ENCODE measurements around the gene HUS1B.
"Not testable (repeated sequence)": the region's sequence is repeated elsewhere in the genome, so short reads cannot be mapped to it uniquely, and the experiment has no call there.

The HUS1B gene

DNA sequence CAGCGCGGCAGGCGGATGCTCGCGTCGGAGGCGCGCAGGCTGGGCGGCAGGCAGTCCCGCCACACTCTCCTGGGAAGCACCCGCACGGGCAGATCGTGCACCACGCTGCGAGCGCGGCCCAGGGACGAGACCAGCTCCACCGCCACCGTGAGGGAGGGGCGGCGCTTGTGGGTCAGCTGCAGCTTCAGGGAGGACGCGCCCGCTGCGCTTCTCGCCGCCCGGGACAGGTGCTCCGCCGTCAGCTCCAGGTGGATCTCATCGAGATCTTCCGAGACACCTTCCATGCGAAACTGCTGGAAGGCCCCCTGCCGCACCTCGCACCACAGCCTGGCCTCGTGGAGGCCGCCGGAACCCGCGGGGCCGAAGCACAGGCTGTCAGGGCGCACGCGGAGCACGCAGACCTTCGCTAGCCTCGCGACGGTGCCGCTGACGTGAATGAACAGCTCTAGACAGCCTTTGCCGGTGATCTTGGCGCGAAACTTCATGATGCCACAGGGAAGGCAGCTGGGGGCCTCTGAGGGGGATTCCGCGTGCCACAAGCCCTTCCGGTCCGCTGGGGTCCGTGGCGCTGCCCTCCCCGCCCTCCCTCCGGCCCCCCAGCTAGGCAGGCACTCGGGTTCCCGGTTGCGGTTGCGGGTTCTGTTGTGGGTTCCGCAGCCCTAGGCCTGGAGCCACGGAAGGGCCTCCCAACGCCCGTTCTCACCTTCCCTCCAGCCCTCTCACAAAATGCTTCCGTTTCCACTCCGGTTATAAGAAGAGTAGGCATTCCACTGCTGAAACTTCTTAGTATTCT is at the start of gene HUS1B:
TSS of gene HUS1B (minus strand) at position 641 of the 793 bp plus-strand sequence. CDS start at position 485, 156 bp downstream.
- no peak for DNase-seq (ENCODE audit: low read depth in 1 of 2, low spot score in 1 of 2)

DNA sequence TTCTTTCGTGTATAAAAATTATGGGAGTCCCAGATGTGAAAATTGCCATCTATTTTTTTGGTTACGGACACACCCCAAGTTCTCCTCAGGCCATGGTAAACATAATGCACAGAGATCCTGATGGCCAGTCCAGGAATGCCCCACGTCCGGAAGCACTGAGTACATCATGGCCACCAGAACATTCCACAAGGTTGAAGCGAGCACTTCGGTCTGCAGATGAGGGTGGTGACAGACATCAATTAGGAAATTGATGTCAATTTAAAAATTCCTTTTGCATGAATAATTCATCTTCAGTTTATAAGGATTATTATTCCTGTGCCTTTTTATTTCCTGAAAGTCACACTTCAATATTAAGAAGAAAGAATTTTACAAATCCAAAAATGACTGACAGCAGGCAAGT is 49.2 kb upstream of the HUS1B start:
- no peak for DNase-seq (ENCODE audit: low read depth in 1 of 2, low spot score in 1 of 2)

- no peak for DNase-seq (ENCODE audit: low read depth in 1 of 2, low spot score in 1 of 2)
These were observed 48.1 kb upstream of the HUS1B start for GRCh38 chr6:705047-705446.

DNA sequence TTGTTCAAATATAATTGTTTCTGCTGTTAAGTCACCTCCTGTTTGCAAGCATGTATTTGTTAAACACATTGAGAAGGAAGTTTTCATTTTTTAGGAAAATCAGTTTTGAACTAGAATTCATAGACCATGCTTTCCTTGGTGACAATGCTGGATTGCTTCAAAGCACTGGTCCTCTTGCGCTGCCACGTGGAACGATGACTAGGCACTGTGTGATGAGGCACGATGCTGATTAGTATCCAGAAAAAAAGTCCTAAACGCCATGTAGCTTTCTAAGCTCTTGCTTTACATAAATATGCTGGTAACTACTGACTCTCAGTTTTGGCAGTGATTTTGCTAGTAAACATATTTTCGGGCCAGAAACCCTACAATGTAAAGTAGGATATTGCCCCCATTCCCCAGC is 47.1 kb upstream of the HUS1B start:
- DNase-seq (ENCODE audit: low read depth in 1 of 2, low spot score in 1 of 2) = no peak

GRCh38 chr6:703552-703951 is 46.7 kb upstream of the HUS1B start:
- no peak for DNase-seq (ENCODE audit: low read depth in 1 of 2, low spot score in 1 of 2)

GRCh38 chr6:701700-702479 is 45.0 kb upstream of the HUS1B start:
- DNase-seq (ENCODE audit: low read depth in 1 of 2, low spot score in 1 of 2) = no peak

GRCh38 chr6:701215-701614 is 44.3 kb upstream of the HUS1B start:
- no peak for DNase-seq (ENCODE audit: low read depth in 1 of 2, low spot score in 1 of 2)

GRCh38 chr6:700490-700889 is 43.6 kb upstream of the HUS1B start:
- DNase-seq (ENCODE audit: low read depth in 1 of 2, low spot score in 1 of 2) = no peak

- DNase-seq (ENCODE audit: low read depth in 1 of 2, low spot score in 1 of 2) = no peak
These were observed 42.4 kb upstream of the HUS1B start for GRCh38 chr6:699319-699718.

DNA sequence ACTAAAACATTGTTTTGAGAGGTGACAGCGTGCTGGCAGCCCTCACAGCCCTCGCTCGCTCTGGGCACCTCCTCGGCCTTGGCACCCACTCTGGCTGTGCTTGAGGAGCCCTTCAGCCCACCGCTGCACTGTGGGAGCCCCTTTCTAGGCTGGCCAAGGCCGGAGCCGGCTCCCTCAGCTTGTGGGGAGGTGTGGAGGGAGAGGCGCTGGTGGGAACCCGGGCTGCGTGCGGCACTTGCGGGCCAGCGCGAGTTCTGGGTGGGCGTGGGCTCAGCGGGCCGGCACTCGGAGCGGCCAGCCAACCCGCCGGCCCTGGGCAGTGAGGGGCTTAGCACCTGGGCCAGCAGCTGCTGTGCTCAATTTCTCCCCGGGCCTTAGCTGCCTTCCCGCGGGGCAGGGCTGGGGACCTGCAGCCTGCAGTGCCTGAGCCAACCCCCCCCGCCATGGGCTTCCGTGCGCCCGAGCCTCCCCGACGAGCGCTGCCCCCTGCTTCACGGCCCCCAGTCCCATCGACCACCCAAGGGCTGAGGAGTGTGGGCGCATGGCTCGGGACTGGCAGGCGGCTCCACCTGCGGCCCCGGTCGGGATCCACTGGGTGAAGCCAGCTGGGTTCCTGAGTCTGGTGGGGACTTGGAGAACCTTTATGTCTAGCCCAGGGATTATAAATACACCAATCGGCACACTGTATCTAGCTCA is 37.7 kb upstream of the HUS1B start:
- DNase-seq (ENCODE audit: low read depth in 1 of 2, low spot score in 1 of 2) = not testable (repeated sequence)

- no peak for DNase-seq (ENCODE audit: low read depth in 1 of 2, low spot score in 1 of 2)
These were observed 36.8 kb upstream of the HUS1B start for GRCh38 chr6:693723-694009.

- DNase-seq (ENCODE audit: low read depth in 1 of 2, low spot score in 1 of 2) = peak; percentile 66 to 77
These were observed 36.2 kb upstream of the HUS1B start, which contains the start of gene EXOC2 for GRCh38 chr6:692858-693722. TSS of gene EXOC2 (minus strand) at chr6:693139. CDS start at chr6:637818, 55,321 bp downstream.

- DNase-seq (ENCODE audit: low read depth in 1 of 2, low spot score in 1 of 2) = peak; percentile 54 to 69
These were observed 35.5 kb upstream of the HUS1B start for GRCh38 chr6:692356-692851.

DNA sequence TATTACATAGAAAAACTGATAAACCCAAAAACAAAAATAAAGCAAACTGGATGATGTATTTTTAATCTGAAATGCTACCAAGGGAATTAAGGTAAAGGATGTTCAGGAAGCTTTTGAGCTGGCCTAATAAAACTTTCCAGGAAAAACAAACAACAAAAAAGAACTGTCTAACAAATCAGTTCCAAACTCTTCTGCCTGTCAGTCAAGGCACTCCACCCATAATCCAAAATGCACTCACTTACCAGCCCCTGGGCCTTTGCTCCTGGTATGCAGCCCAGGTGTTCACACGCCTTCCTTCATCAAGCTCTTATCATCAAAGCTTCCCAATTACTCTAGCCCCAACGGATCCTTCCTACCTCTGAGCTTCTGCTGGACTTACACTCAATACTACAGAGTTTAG is 32.3 kb upstream of the HUS1B start:
- DNase-seq (ENCODE audit: low read depth in 1 of 2, low spot score in 1 of 2) = no peak

- DNase-seq (ENCODE audit: low read depth in 1 of 2, low spot score in 1 of 2) = no peak
These were observed 29.6 kb upstream of the HUS1B start for GRCh38 chr6:686497-686896.

DNA sequence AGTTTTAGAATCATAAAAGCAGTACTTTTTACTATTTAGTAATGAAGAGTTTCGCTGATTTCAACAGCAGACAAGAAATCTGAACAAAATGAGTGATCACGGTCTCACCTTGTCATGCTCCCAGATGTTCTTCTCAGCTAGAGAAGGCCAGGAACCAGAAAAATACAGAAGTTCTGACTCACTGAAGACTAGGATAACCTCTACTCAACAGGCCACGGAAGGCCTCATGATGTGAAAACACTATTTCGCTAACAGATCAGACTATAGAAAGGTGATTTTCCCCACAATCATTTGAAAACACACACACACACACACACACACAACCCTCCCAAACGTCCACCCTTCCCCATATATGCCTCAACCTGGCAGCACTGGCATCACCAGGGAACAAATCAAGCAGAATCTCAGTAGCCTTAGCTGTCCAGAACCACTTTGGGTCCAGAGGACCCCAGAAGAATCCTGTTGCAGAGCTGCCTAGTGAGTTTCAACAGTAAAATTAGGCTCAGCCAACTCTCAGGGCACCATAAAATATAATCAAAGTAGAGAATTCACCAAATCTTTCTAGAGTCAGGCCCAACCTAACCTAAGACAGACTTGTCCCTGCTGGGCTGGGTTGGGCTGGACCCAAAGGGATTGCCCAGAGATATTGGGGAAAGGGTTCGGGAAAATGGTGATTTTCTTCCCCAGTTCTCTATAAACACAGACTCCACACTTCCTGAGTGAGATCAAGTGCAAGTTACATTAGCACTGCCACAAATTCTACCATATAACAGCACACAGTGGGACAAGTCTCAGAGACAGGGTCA is 28.1 kb upstream of the HUS1B start:
- peak in 1 of 2 donors; percentile 38 for DNase-seq (ENCODE audit: low read depth in 1 of 2, low spot score in 1 of 2)

DNA sequence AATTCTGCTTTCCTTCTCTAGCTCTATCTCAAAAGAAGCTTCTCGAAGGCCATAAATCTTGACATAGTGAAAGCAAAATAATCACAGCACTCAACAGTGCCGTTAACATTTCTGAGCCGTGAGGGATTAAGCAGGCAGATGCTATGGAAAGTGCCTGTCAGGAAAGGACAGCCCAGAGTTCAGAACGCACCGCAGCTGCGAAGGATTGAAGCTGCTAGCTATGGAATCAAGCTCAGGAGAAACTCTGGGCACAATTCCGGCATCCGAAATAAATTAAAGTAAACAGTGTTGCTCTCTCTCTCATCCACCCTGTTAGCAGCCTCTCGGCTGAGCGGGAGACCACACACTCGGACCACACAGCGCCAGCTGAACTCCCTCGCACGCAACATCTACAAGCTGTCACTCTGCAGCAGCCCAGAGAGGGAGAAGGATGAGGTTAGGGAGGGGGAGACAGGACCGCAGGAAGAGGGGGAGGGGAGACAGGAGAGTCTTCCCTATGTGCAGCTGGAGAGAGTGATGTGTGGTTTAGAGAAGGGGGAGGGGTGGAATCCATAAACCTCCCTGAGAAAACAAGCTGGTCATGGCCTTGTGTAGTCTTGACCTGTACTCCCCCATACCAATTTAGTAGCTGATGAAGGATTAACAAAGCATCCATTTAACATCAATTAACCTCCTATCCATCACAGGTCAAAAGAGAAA is 27.0 kb upstream of the HUS1B start:
- no peak for DNase-seq (ENCODE audit: low read depth in 1 of 2, low spot score in 1 of 2)

GRCh38 chr6:680666-681340 is 23.9 kb upstream of the HUS1B start:
- DNase-seq (ENCODE audit: low read depth in 1 of 2, low spot score in 1 of 2) = no peak

DNA sequence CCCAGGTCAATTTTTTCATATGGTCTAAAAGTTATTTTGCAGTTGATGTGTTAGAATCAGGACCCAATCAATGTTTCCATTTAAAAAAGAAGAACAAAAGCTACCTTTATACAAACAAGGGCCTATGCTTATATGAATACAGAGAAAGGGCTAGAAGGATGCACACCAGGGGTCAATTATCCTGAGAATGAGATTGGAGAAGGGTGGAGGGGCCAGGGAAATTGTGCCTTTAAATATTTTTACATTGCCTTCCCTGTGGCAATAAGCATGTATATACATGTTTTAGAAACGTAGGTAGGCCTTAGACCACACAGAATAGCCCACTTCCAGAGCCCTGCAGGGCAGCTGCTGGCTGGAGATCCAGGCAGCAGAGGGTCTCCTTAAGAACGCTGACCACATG is 23.4 kb upstream of the HUS1B start:
- no peak for DNase-seq (ENCODE audit: low read depth in 1 of 2, low spot score in 1 of 2)
